AG09319 (cell line): ENCODE measurements around the gene RGS12.

Experiments
- DNase-seq: peaks from one replicate; pipeline ENCODE4 v3.0.0-alpha.2; 2010; ENCODE audit warnings: low read depth; ENCODE audit errors: extremely low read depth
- TF ChIP-seq, protein P1 (sequence below): IDR thresholded peaks from 2 replicates; pipeline ENCODE4 v1.5.1; 2011; ENCODE audit warnings: low read depth, mild to moderate bottlenecking, inconsistent platforms, low read length, moderate library complexity

RGS12 gene

DNA sequence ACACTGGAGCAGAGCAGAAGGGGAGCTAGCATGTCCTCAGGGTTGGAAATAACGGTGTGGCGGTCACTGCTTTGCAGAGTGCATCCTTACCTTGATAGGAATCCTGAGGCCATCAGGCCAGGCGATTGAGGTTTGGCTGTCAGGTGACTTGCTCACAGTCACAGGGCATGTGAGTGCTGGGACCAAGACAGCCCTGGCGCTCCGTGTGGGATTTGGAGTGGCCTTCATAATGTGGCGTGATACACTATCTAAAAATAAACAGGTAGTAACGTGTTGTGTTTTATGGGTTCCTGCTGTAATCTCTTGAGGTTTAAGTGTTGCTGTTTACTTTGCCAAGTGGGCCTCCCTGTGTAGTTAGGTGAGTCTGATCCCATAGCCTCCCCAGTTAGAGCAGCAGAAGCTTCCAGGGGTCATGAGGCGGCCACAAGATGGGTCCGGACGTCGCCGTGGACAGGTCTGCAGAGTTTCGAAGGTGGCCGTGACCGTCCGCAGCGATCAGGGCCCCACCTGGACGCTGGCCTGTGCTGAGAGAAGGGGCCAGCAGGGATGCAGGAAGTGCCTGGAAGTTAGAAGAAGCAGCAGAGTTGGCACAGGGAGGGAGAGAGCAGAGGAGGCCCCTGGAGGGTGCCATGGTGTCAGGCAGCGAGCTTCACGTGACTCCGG lies 27.7 kb downstream of the RGS12 start:
- TF ChIP-seq, protein P1, sequence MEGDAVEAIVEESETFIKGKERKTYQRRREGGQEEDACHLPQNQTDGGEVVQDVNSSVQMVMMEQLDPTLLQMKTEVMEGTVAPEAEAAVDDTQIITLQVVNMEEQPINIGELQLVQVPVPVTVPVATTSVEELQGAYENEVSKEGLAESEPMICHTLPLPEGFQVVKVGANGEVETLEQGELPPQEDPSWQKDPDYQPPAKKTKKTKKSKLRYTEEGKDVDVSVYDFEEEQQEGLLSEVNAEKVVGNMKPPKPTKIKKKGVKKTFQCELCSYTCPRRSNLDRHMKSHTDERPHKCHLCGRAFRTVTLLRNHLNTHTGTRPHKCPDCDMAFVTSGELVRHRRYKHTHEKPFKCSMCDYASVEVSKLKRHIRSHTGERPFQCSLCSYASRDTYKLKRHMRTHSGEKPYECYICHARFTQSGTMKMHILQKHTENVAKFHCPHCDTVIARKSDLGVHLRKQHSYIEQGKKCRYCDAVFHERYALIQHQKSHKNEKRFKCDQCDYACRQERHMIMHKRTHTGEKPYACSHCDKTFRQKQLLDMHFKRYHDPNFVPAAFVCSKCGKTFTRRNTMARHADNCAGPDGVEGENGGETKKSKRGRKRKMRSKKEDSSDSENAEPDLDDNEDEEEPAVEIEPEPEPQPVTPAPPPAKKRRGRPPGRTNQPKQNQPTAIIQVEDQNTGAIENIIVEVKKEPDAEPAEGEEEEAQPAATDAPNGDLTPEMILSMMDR = no peak
- DNase-seq = no peak

DNA sequence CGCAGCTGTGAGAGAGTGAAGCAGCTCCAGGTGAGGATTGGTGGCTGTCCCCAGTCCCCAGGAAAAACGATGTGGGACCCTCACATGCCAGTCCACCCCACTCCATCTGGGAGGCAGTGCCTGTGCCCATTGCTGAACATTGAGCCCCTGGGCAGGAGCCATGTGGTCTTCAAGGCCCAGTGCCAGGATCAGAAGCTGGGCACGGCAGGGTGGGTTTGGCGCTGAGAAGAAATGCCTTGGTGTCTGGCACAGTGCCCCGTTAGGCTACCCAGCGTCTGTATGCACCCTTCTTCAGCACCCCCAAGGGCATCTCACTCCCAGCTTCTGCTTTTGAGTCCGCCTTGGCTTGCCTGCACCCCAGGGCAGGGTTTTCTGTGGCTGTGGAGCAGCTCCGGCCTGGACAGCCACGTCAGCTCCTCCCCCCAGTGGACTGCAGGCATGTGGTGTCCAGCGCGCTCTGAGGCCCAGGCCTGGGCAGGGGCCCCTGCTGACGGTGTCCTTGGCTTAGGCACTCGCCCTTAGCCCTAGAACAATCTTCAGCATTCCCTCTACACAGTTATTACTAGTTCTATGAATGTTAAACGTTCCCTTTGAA lies 28.6 kb downstream of the RGS12 start:
- no peak for DNase-seq
- TF ChIP-seq, protein P1 = no peak; the same call in 1 of the 2 replicates

DNA sequence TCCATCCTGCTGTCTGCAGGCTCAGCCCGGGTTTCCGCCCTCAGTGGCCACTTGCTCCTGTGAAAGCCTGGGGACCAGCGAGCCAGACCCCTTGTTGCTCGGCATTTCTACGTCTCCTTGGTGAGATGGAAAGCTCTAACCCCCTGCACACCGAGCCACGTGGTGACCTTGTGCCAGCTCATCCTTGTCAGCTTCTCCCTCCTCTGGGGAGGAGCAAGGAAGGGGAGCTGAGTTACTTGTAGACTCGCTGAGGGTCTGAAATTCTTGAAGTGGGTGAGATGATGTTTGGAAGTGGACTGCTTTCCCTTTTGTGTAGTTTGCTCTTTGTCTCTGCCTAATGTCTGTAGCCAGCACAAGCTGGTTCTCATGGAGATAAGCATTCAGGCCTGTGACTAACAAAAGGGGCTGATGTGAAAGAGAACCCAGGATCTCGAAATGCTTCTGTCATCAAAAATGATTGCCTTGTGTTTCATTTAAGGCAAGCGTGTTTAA lies 29.3 kb downstream of the RGS12 start:
- TF ChIP-seq, protein P1 = no peak
- DNase-seq = no peak

DNA sequence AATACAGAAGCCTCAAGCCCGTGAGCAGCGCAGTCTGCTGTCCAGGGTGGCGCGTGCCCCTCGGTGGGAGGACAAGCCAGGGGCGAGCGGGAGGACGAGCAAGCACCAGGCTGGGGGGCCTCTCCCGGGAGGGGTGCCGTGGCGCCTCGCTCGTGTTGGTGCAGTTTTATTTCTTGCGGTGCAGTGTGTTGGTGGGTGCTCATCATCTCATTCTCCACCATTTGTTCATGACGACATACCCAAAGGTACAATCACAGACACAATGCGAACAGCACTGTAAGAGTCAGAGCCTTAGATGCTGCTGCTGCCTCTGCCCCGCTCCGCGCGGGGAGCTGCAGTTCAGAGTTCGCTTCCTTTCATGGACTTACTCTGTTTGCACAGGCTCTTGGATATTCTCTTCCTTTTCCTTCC lies 30.3 kb downstream of the RGS12 start:
- TF ChIP-seq, protein P1 = no peak
- DNase-seq = no peak

DNA sequence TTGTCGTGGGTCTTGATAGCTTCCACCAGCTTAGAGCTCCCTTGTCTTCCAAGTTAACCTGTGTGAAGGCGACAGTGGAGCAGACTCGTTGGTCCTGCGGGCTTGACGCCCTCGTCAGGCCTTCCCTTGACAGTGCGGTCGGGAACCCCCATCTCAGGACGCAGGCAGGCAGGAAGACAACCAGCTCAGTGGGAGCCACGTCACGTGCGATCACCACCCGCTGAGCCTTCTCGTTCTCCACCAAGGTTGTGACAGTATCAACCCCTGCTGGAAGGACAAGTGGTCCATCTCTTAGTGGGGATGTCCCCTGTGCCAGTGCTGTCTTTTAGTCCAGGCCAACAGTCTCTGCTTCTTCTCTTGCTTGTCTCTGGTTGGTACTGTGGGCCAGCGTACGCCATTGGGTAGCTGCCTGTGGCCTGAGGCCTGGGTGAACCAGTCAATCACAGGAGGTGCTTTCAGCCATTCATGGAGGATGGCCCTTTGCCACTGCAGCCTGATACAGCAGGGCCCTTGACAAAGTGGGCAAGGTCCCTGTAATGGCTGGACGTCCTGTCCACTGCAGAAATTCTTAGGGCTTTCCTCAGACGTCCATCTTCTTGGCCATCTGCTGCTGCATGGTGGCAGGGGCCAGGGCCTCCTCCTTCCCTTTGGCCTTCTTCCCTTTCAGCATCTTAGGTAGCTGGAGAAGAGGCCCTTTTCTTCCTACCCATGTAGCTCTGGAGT lies 31.4 kb downstream of the RGS12 start:
- no peak for DNase-seq
- TF ChIP-seq, protein P1 = no peak

DNA sequence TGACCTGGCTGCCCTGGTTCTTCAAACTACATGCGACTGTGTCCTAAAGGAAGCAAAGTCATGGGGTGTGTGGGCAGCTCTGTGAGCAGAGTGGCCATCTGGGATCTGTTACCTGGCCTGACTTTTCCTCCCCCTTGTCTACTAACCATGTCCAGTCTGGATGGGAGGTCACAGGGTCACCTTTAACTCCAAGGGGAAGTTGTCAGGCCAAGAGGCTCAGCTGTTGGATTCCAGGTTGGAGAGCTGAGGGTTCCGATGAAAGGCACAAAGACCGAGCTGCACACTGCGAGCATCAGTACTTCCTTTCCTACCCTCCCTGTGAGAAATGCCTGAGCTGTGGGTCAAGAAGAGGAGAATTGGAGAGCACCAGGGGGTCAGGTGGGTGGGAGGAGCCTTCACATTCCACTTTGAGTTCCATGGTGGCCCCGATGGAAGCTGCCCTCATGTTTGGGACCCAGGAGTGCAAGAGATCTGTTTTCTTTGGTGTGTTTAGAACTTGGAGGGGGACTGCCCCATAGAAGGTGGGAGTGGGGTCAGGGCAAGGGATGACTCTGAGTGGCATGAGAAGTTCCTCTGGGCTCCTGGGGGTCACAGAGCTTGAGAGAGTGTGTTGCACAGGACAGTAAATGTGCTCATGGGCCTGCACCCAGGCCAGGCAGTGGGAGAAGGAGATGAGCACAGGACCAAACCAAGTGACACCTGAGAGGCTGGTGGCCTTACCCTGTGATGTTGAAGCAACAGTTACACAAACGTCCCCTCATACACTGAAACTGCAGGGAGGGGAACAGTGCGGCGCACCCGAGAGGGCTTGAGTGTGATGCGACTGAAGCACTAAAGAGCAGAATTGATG lies 36.2 kb downstream of the RGS12 start:
- no peak for DNase-seq
- TF ChIP-seq, protein P1 = no peak
